Mesendoderm (in vitro differentiated cells): ENCODE data around the gene SAMD4A.
A peak's percentile ranks its signal among the peaks of the same experiment; 100 is the strongest.

Experiments
- DNase-seq: peaks from one replicate; pipeline ENCODE4 v3.0.0; 2013
- H2AK5ac ChIP-seq: 2 replicates; pipeline ENCODE4 v1.6.1; 2013; ENCODE audit warnings: low read length, inconsistent platforms
- H2BK120ac ChIP-seq: 2 replicates; pipeline ENCODE4 v1.6.1; 2013; ENCODE audit warnings: low read depth, mild to moderate bottlenecking, low read length, moderate library complexity, mixed read lengths
- H2BK15ac ChIP-seq: replicated peaks from 2 replicates; pipeline ENCODE4 v1.6.1; 2013; ENCODE audit warnings: low read depth, mild to moderate bottlenecking, moderate library complexity
- H2BK5ac ChIP-seq: 2 replicates; pipeline ENCODE4 v1.6.1; 2013; ENCODE audit warnings: low read length, inconsistent platforms
- H3K18ac ChIP-seq: 2 replicates; pipeline ENCODE4 v1.6.1; 2013; ENCODE audit warnings: mild to moderate bottlenecking, low read length, mixed read lengths
- H3K23ac ChIP-seq: one replicate; pipeline ENCODE4 v1.6.1; 2013; ENCODE audit warnings: low read length
- H3K27ac ChIP-seq: 2 replicates; pipeline ENCODE4 v1.5.1; 2013; ENCODE audit warnings: low read depth, mild to moderate bottlenecking, inconsistent platforms, low read length, moderate library complexity
- H3K27me3 ChIP-seq: 2 replicates; pipeline ENCODE4 v1.6.1; 2013; ENCODE audit warnings: low read length, control low read depth, mild to moderate bottlenecking, inconsistent platforms; ENCODE audit not compliant: insufficient read depth, poor library complexity
- H3K36me3 ChIP-seq: 2 replicates; pipeline ENCODE4 v1.6.1; 2013; ENCODE audit warnings: low read length, inconsistent platforms; ENCODE audit not compliant: control insufficient read depth, insufficient read depth
- H3K4ac ChIP-seq: one replicate; pipeline ENCODE4 v1.6.1; 2013; ENCODE audit warnings: low read depth, mild to moderate bottlenecking, low read length, moderate library complexity
- H3K4me1 ChIP-seq: 2 replicates; pipeline ENCODE4 v1.6.1; 2013; ENCODE audit warnings: low read depth, low read length, inconsistent platforms; ENCODE audit not compliant: control insufficient read depth
- H3K4me2 ChIP-seq: 2 replicates; pipeline ENCODE4 v1.6.1; 2013; ENCODE audit warnings: low read length
- H3K4me3 ChIP-seq: 2 replicates; pipeline ENCODE4 v1.5.1; 2013; ENCODE audit warnings: mild to moderate bottlenecking, low read length
- H3K56ac ChIP-seq: one replicate; pipeline ENCODE4 v1.6.1; 2013; ENCODE audit warnings: low read length
- H3K79me1 ChIP-seq: 2 replicates; pipeline ENCODE4 v1.6.1; 2013; ENCODE audit warnings: low read length, inconsistent platforms
- H3K79me2 ChIP-seq: 2 replicates; pipeline ENCODE4 v1.6.1; 2013; ENCODE audit warnings: mild to moderate bottlenecking, low read length; ENCODE audit not compliant: control insufficient read depth, insufficient read depth
- H3K9ac ChIP-seq: 2 replicates; pipeline ENCODE4 v1.6.1; 2013; ENCODE audit warnings: low read length, inconsistent platforms
- H4K5ac ChIP-seq: one replicate; pipeline ENCODE4 v1.6.1; 2013; ENCODE audit warnings: low read length
- H4K8ac ChIP-seq: one replicate; pipeline ENCODE4 v1.6.1; 2013; ENCODE audit warnings: low read depth, mild to moderate bottlenecking, control low read depth, low read length, moderate library complexity
- WGBS: extraction: QIAGEN DNeasy Blood & Tissue Kit; methylation state at CpG from one replicate; pipeline ENCODE4 v1.1.7; 2013; ENCODE audit warnings: low lambda C conversion rate, missing lambda C conversion rate; ENCODE audit not compliant: insufficient coverage; ENCODE audit errors: extremely low coverage; 5-methylcytosine and 5-hydroxymethylcytosine counted together

The SAMD4A gene

DNA sequence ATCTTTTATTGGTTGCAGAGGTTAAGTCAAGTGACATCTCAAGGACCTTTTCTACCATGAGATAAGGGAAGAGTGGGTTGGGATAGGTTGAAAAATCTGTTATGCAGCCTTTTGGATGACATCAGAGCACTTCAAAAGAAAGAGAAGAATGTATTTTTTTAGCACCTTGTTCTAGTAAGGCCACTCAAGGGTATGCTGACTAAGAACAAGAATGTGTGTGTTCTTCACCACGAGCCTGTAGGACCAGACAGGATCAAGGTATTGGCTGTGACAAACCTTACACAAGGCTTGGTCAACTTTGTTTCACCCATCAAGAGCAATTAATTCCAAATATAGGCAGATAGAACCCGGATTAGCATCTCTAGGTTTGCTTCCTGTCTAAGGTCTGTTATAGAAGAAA lies 142.5 kb downstream of the SAMD4A start:
- no peak overlapping the region for H3K27ac ChIP-seq
- no peaks in the 10 kb centered on the region for H3K36me3 ChIP-seq
- H2BK5ac ChIP-seq: no peak overlapping the region
- no peaks in the 10 kb centered on the region for H3K79me1 ChIP-seq
- no peak overlapping the region for H3K23ac ChIP-seq
- no peak overlapping the region for H4K5ac ChIP-seq
- no peak overlapping the region for H2BK120ac ChIP-seq
- no peak overlapping the region for H4K8ac ChIP-seq
- H3K79me2 ChIP-seq: no peaks in the 10 kb centered on the region
- H2AK5ac ChIP-seq: no peak overlapping the region
- H3K56ac ChIP-seq: no peak overlapping the region
- no peak overlapping the region for H3K9ac ChIP-seq
- H2BK15ac ChIP-seq: no peak overlapping the region
- H3K4ac ChIP-seq: no peak overlapping the region
- no peaks in the 10 kb centered on the region for H3K4me1 ChIP-seq
- no peak for DNase-seq
- no CpG with 5 or more reads among the region's 2 CpGs for WGBS
- H3K4me3 ChIP-seq: no peak overlapping the region
- H3K27me3 ChIP-seq: no peaks in the 10 kb centered on the region
- no peak overlapping the region for H3K4me2 ChIP-seq
- H3K18ac ChIP-seq: no peak overlapping the region

DNA sequence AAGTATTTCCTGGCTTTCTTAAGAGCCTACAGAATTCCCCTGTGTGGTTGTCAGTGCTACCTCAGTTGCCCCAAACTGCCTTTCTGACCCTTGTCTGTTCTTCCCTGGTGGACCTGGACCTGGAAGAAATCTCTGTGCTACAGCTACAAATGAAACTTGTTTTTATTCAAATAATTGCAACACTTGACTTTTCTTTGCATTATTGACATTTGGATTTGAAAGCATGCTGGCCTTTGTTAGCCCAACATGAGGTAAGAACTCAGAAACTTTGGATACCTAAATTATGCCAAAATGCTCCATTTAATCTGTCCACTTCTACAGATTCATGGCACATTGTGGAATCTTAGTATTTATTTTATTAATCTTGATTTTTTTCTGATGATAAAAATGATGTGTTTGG lies 142.9 kb downstream of the SAMD4A start:
- Histone ChIP-seq H3K4me2 (no peak overlapping the region), H3K79me1 (no peaks in the 10 kb centered on the region), H2BK15ac (no peak overlapping the region), H3K27me3 (no peaks in the 10 kb centered on the region), H4K8ac (no peak overlapping the region), H3K9ac (no peak overlapping the region), H3K4me3 (no peak overlapping the region), H2BK5ac (no peak overlapping the region), H3K23ac (no peak overlapping the region), H3K56ac (no peak overlapping the region), H3K4ac (no peak overlapping the region), H4K5ac (no peak overlapping the region), H2AK5ac (no peak overlapping the region), H2BK120ac (no peak overlapping the region), H3K4me1 (no peaks in the 10 kb centered on the region), H3K18ac (no peak overlapping the region), H3K27ac (no peak overlapping the region), H3K79me2 (no peaks in the 10 kb centered on the region), H3K36me3 (no peaks in the 10 kb centered on the region)
- no peak for DNase-seq

- H3K27ac ChIP-seq: no peak overlapping the region
- H2BK5ac ChIP-seq: no peak overlapping the region
- H3K4me1 ChIP-seq: no peaks in the 10 kb centered on the region
- no peak overlapping the region for H3K4me2 ChIP-seq
- H3K56ac ChIP-seq: no peak overlapping the region
- H4K8ac ChIP-seq: no peak overlapping the region
- H3K4ac ChIP-seq: no peak overlapping the region
- no peak for DNase-seq
- H2BK15ac ChIP-seq: no peak overlapping the region
- no peak overlapping the region for H3K23ac ChIP-seq
- no peak overlapping the region for H3K4me3 ChIP-seq
- no CpG with 5 or more reads among the region's 5 CpGs for WGBS
- H2AK5ac ChIP-seq: no peak overlapping the region
- H2BK120ac ChIP-seq: no peak overlapping the region
- H3K79me2 ChIP-seq: no peaks in the 10 kb centered on the region
- H3K79me1 ChIP-seq: no peaks in the 10 kb centered on the region
- no peaks in the 10 kb centered on the region for H3K27me3 ChIP-seq
- H4K5ac ChIP-seq: no peak overlapping the region
- H3K18ac ChIP-seq: no peak overlapping the region
- H3K9ac ChIP-seq: no peak overlapping the region
- no peaks in the 10 kb centered on the region for H3K36me3 ChIP-seq
Observed at GRCh38 chr14:54711312-54711711, 144.4 kb downstream of the SAMD4A start.

GRCh38 chr14:54711812-54712464 lies 145.0 kb downstream of the SAMD4A start:
- H3K56ac ChIP-seq: no peak overlapping the region
- H2BK120ac ChIP-seq: no peak overlapping the region
- H3K27me3 ChIP-seq: no peaks in the 10 kb centered on the region
- no peaks in the 10 kb centered on the region for H3K36me3 ChIP-seq
- H4K5ac ChIP-seq: no peak overlapping the region
- no peak overlapping the region for H3K18ac ChIP-seq
- H2AK5ac ChIP-seq: no peak overlapping the region
- H3K4me1 ChIP-seq: no peaks in the 10 kb centered on the region
- H2BK15ac ChIP-seq: no peak overlapping the region
- no peaks in the 10 kb centered on the region for H3K79me1 ChIP-seq
- no peak overlapping the region for H2BK5ac ChIP-seq
- no peaks in the 10 kb centered on the region for H3K79me2 ChIP-seq
- H3K4me2 ChIP-seq: no peak overlapping the region
- DNase-seq: no peak
- no peak overlapping the region for H3K9ac ChIP-seq
- no peak overlapping the region for H3K4ac ChIP-seq
- no peak overlapping the region for H4K8ac ChIP-seq
- peak overlapping the region; percentile 1 for H3K23ac ChIP-seq
- no CpG with 5 or more reads among the region's 5 CpGs for WGBS
- no peak overlapping the region for H3K4me3 ChIP-seq
- H3K27ac ChIP-seq: no peak overlapping the region

GRCh38 chr14:54712465-54713200 lies 145.7 kb downstream of the SAMD4A start:
- no peak overlapping the region for H2BK15ac ChIP-seq
- no peaks in the 10 kb centered on the region for H3K79me2 ChIP-seq
- WGBS: no CpG with 5 or more reads among the region's 5 CpGs
- H4K5ac ChIP-seq: no peak overlapping the region
- H4K8ac ChIP-seq: no peak overlapping the region
- H3K27me3 ChIP-seq: no peaks in the 10 kb centered on the region
- H3K36me3 ChIP-seq: no peaks in the 10 kb centered on the region
- H2BK120ac ChIP-seq: no peak overlapping the region
- no peak overlapping the region for H2BK5ac ChIP-seq
- H3K4me1 ChIP-seq: no peaks in the 10 kb centered on the region
- H3K79me1 ChIP-seq: no peaks in the 10 kb centered on the region
- H3K18ac ChIP-seq: no peak overlapping the region
- no peak overlapping the region for H3K4ac ChIP-seq
- no peak overlapping the region for H3K56ac ChIP-seq
- no peak overlapping the region for H3K4me3 ChIP-seq
- no peak overlapping the region for H3K4me2 ChIP-seq
- H3K9ac ChIP-seq: no peak overlapping the region
- no peak overlapping the region for H3K27ac ChIP-seq
- no peak for DNase-seq
- H3K23ac ChIP-seq: no peak overlapping the region
- no peak overlapping the region for H2AK5ac ChIP-seq

GRCh38 chr14:54713379-54713778 lies 146.5 kb downstream of the SAMD4A start:
- no peak overlapping the region for H3K4ac ChIP-seq
- H3K9ac ChIP-seq: no peak overlapping the region
- no peak overlapping the region for H4K8ac ChIP-seq
- H4K5ac ChIP-seq: no peak overlapping the region
- H3K23ac ChIP-seq: no peak overlapping the region
- H2BK5ac ChIP-seq: no peak overlapping the region
- H3K27me3 ChIP-seq: no peaks in the 10 kb centered on the region
- no peak overlapping the region for H2BK120ac ChIP-seq
- H3K56ac ChIP-seq: no peak overlapping the region
- no peak overlapping the region for H2AK5ac ChIP-seq
- H3K4me2 ChIP-seq: no peak overlapping the region
- no peak for DNase-seq
- H3K36me3 ChIP-seq: no peaks in the 10 kb centered on the region
- no peaks in the 10 kb centered on the region for H3K4me1 ChIP-seq
- no peak overlapping the region for H3K27ac ChIP-seq
- H3K4me3 ChIP-seq: no peak overlapping the region
- no peak overlapping the region for H3K18ac ChIP-seq
- H2BK15ac ChIP-seq: no peak overlapping the region
- H3K79me1 ChIP-seq: no peaks in the 10 kb centered on the region
- H3K79me2 ChIP-seq: no peaks in the 10 kb centered on the region
